HepG2 (cell line): ENCODE data around the gene TCF12. TPM values are rescaled to one million over a fixed set of nuclear protein-coding genes. Genes with fewer than 3 reads are reported as not detected.

Source experiments
- BORCS8-MEF2B ChIP-seq: sonication (generic); formaldehyde crosslinking; IDR thresholded peaks from 2 replicates; pipeline ENCODE4 v1.8.0; 2022; ENCODE audit warnings: mild to moderate bottlenecking, missing genetic modification reagents
- FOXP4 ChIP-seq: sonication (generic); formaldehyde crosslinking; IDR thresholded peaks from 2 replicates; pipeline ENCODE4 v1.4.0; 2020; ENCODE audit warnings: missing genetic modification reagents
- HMG20B ChIP-seq: conservative IDR thresholded peaks from 2 replicates; pipeline ENCODE4 v1.6.1; 2016; ENCODE audit warnings: missing genetic modification reagents, missing compliant biosample characterization
- NCOR1 ChIP-seq: fragments of 200-600 bp; sonication (generic); IDR thresholded peaks from 2 replicates; pipeline ENCODE4 v1.7.0; 2017; ENCODE audit warnings: antibody characterized with exemption, low read length, borderline replicate concordance
- NR3C1 ChIP-seq: sonication (generic); formaldehyde crosslinking; IDR thresholded peaks from 2 replicates; pipeline ENCODE4 v1.4.0; 2020; ENCODE audit warnings: missing genetic modification reagents
- RNF2 ChIP-seq: fragments of 450-650 bp; conservative IDR thresholded peaks from 2 replicates; pipeline ENCODE4 v1.6.1; 2016; ENCODE audit warnings: low read depth
- TARDBP ChIP-seq: sonication (generic); formaldehyde crosslinking; IDR thresholded peaks from 2 replicates; pipeline ENCODE4 v1.8.0; 2022; ENCODE audit warnings: mild to moderate bottlenecking, missing genetic modification reagents
- THAP8 ChIP-seq: sonication (generic); formaldehyde crosslinking; IDR thresholded peaks from 2 replicates; pipeline ENCODE4 v1.5.1; 2020; ENCODE audit warnings: missing genetic modification reagents, mild to moderate bottlenecking, borderline replicate concordance
- ZBTB38 ChIP-seq: sonication (generic); formaldehyde crosslinking; IDR thresholded peaks from 2 replicates; pipeline ENCODE4 v1.5.1; 2020; ENCODE audit warnings: mild to moderate bottlenecking, missing genetic modification reagents
- ZBTB7A ChIP-seq: sonication (generic); formaldehyde crosslinking; IDR thresholded peaks from 2 replicates; pipeline ENCODE4 v1.8.0; 2022; ENCODE audit warnings: mild to moderate bottlenecking, missing genetic modification reagents
- ZEB1 ChIP-seq: IDR thresholded peaks from 2 replicates; pipeline ENCODE4 v1.6.1; 2012; ENCODE audit warnings: mild to moderate bottlenecking, low read depth, inconsistent platforms; ENCODE audit not compliant: insufficient replicate concordance
- ZNF44 ChIP-seq: sonication (generic); formaldehyde crosslinking; IDR thresholded peaks from 2 replicates; pipeline ENCODE4 v1.5.1; 2020; ENCODE audit warnings: mild to moderate bottlenecking, missing genetic modification reagents
- ZNF468 ChIP-seq: sonication (generic); formaldehyde crosslinking; IDR thresholded peaks from 2 replicates; pipeline ENCODE4 v1.8.0; 2022; ENCODE audit warnings: mild to moderate bottlenecking, moderate library complexity, missing genetic modification reagents
- ZNF614 ChIP-seq: IDR thresholded peaks from 2 replicates; pipeline ENCODE4 v1.6.1; 2018; ENCODE audit warnings: missing biosample characterization, missing genetic modification reagents, inconsistent platforms, borderline replicate concordance
- ZNF724P ChIP-seq: sonication (generic); formaldehyde crosslinking; IDR thresholded peaks from 2 replicates; pipeline ENCODE4 v1.8.0; 2022; ENCODE audit warnings: missing genetic modification reagents, borderline replicate concordance
- ZNF740 ChIP-seq: sonication (generic); formaldehyde crosslinking; IDR thresholded peaks from 2 replicates; pipeline ENCODE4 v1.4.0; 2020; ENCODE audit warnings: missing genetic modification reagents
- ZSCAN12 ChIP-seq: sonication (generic); formaldehyde crosslinking; IDR thresholded peaks from 2 replicates; pipeline ENCODE4 v1.9.0; 2021; ENCODE audit warnings: mild to moderate bottlenecking, missing genetic modification reagents
- polyA plus RNA-seq, 8 experiments: library from polyadenylated mRNA; depleted of rRNA in 3 of 8; stranded (reverse) in 7 of 8; unstranded in 1 of 8; fragments of >200 nt; fragmentation: Illumina TruSeq in 4 of 8; extraction: Trizol in 4 of 8; gene quantifications; 2 replicates each; pipeline versions ENCODE4 v1.2.1 to v1.2.3, GENCODE V29; 2011 to 2016; ENCODE audit warnings: low read depth in 4 of 8, missing spikeins in 1 of 8, mixed read lengths in 1 of 8; ENCODE audit not compliant: insufficient read depth in 1 of 8
- total RNA-seq, 5 experiments: library from RNA; depleted of rRNA; stranded (reverse); fragments of >200 nt; fragmentation: Illumina TruSeq; extraction: Trizol; gene quantifications; 2 replicates each; pipeline ENCODE4 v1.2.3, GENCODE V29; 2016; ENCODE audit warnings: low read depth in 1 of 5
- TF ChIP-seq, protein P1 (sequence below): sonication (generic); formaldehyde crosslinking; IDR thresholded peaks from 2 replicates; pipeline ENCODE4 v1.4.0; 2020; ENCODE audit warnings: mild to moderate bottlenecking, missing genetic modification reagents, borderline replicate concordance

Gene TCF12
- total and polyA plus RNA-seq, 2 of the 13 experiments (the other 11 are each of a cell fraction or from before 2014, with no cell fraction given), result 48.6 to 51.1 TPM

GRCh38 chr15:56886932-56887781, 31.3 kb upstream of the TCF12 start (continued):
- TF ChIP-seq ZNF44 (CRISPR knock-in tag) (peak; percentile 29; the same call in 1 of the 2 replicates), ZSCAN12 (no peak), RNF2 (peak; percentile 92), THAP8 (peak; percentile 78), FOXP4 (CRISPR knock-in tag) (no peak), ZNF468 (CRISPR knock-in tag) (peak; percentile 90), ZNF740 (CRISPR knock-in tag) (0 out of 2 replicates have a peak, but pooled peaks have one; percentile 16), TARDBP (CRISPR knock-in tag) (peak; percentile 77), ZEB1 (no peak), ZBTB38 (CRISPR knock-in tag) (peak; percentile 85; the same call in 1 of the 2 replicates), BORCS8-MEF2B (CRISPR knock-in tag) (peak; percentile 85), NR3C1 (CRISPR knock-in tag) (no peak), HMG20B (CRISPR knock-in tag) (peak; percentile 50; the same call in 1 of the 2 replicates), ZBTB7A (peak; percentile 80; the same call in 1 of the 2 replicates), ZNF614 (CRISPR knock-in tag) (peak; percentile 53; the same call in 1 of the 2 replicates), ZNF724P (CRISPR knock-in tag) (peak; percentile 61; the same call in 1 of the 2 replicates), NCOR1 (peak; percentile 31; the same call in 1 of the 2 replicates)
- TF ChIP-seq, protein P1, sequence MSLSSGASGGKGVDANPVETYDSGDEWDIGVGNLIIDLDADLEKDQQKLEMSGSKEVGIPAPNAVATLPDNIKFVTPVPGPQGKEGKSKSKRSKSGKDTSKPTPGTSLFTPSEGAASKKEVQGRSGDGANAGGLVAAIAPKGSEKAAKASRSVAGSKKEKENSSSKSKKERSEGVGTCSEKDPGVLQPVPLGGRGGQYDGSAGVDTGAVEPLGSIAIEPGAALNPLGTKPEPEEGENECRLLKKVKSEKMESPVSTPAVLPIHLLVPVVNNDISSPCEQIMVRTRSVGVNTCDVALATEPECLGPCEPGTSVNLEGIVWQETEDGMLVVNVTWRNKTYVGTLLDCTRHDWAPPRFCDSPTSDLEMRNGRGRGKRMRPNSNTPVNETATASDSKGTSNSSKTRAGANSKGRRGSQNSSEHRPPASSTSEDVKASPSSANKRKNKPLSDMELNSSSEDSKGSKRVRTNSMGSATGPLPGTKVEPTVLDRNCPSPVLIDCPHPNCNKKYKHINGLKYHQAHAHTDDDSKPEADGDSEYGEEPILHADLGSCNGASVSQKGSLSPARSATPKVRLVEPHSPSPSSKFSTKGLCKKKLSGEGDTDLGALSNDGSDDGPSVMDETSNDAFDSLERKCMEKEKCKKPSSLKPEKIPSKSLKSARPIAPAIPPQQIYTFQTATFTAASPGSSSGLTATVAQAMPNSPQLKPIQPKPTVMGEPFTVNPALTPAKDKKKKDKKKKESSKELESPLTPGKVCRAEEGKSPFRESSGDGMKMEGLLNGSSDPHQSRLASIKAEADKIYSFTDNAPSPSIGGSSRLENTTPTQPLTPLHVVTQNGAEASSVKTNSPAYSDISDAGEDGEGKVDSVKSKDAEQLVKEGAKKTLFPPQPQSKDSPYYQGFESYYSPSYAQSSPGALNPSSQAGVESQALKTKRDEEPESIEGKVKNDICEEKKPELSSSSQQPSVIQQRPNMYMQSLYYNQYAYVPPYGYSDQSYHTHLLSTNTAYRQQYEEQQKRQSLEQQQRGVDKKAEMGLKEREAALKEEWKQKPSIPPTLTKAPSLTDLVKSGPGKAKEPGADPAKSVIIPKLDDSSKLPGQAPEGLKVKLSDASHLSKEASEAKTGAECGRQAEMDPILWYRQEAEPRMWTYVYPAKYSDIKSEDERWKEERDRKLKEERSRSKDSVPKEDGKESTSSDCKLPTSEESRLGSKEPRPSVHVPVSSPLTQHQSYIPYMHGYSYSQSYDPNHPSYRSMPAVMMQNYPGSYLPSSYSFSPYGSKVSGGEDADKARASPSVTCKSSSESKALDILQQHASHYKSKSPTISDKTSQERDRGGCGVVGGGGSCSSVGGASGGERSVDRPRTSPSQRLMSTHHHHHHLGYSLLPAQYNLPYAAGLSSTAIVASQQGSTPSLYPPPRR (CRISPR knock-in tag), result peak; percentile 64; the same call in 1 of the 2 replicates
